GM12878 (cell line): ENCODE measurements around the gene MEOX1. TPM values are rescaled to one million over a fixed set of nuclear protein-coding genes. Genes with fewer than 3 reads are reported as not detected.

Experiments used
- ATAC-seq: fragments of 200-7000 bp; cut with Tn5 transposase; 3 replicates; pipeline ENCODE4 v1.9.1; 2020; ENCODE audit warnings: mild to moderate bottlenecking, moderate library complexity
- BruUV-seq: library from RNA; stranded (reverse); fragments of 400-500 nt; replicated peaks from 2 replicates; lab custom pipeline; 2021; lab: Mats Ljungman, UMichigan
- CTCF ChIA-PET: fragments of 300-600 bp; sonication (Branson Sonifier 250); formaldehyde crosslinking; extraction: SDS; loops from one replicate; lab custom pipeline; 2021; ENCODE audit warnings: inconsistent platforms; lab: Yijun Ruan, JAX
- POLR2A ChIA-PET: fragments of 350-600 bp; formaldehyde crosslinking; extraction: SDS; loops from one replicate; lab custom pipeline; 2021; ENCODE audit warnings: inconsistent platforms; lab: Charles Lee
- RAD21 ChIA-PET: fragments of 300-600 bp; sonication (Branson Sonifier 250); formaldehyde crosslinking; loops from one replicate; lab custom pipeline; 2023; ENCODE audit warnings: antibody characterized with exemption; ENCODE audit not compliant: unreplicated experiment; lab: Charles Lee
- SMC1A ChIA-PET: fragments of 300-600 bp; sonication (Branson Sonifier 250); formaldehyde crosslinking; loops from one replicate; lab custom pipeline; 2023; ENCODE audit not compliant: unreplicated experiment, uncharacterized antibody; lab: Charles Lee
- DNase-seq: peaks from one replicate; pipeline ENCODE4 v3.0.0-alpha.2; 2011; ENCODE audit warnings: low read depth, low spot score
- FAIRE-seq: peaks from 3 replicates; lab custom pipeline; 2011; peaks lifted over from hg19 to GRCh38; lab: Jason Lieb, UNC
- H2AFZ ChIP-seq: 2 replicates; pipeline ENCODE4 v1.6.0; 2011; ENCODE audit warnings: low read depth, low read length, control low read depth; ENCODE audit not compliant: control insufficient read depth
- H3K27ac ChIP-seq: 2 replicates; pipeline ENCODE4 v1.5.1; 2011; ENCODE audit warnings: control low read depth; ENCODE audit not compliant: control insufficient read depth, insufficient read depth
- H3K27me3 ChIP-seq, 2 experiments: replicated peaks in 1 of 2; 2 replicates each; pipeline versions ENCODE4 v1.6.0 to v1.6.1; 2011; ENCODE audit warnings: low read length in 1 of 2; ENCODE audit not compliant: control insufficient read depth in 2 of 2, insufficient read depth in 2 of 2
- H3K36me3 ChIP-seq, 2 experiments: 2 replicates each; pipeline ENCODE4 v1.5.1; 2011; ENCODE audit warnings: low read length in 1 of 2; ENCODE audit not compliant: control insufficient read depth in 2 of 2, insufficient read depth in 2 of 2
- H3K4me1 ChIP-seq: 2 replicates; pipeline ENCODE4 v1.6.1; 2011; ENCODE audit warnings: mild to moderate bottlenecking, low read length, moderate library complexity, mixed read lengths; ENCODE audit not compliant: control insufficient read depth, insufficient read depth
- H3K4me2 ChIP-seq: 2 replicates; pipeline ENCODE4 v1.6.0; 2011; ENCODE audit warnings: control low read depth; ENCODE audit not compliant: control insufficient read depth, insufficient read depth
- H3K4me3 ChIP-seq: fragments of 200-600 bp; sonication (generic); 2 replicates; pipeline ENCODE4 v1.5.1; 2016
- H3K79me2 ChIP-seq: 2 replicates; pipeline ENCODE4 v1.6.0; 2011; ENCODE audit warnings: low read length; ENCODE audit not compliant: control insufficient read depth, insufficient read depth
- H3K9ac ChIP-seq: 2 replicates; pipeline ENCODE4 v1.8.0; 2011; ENCODE audit warnings: low read length, control low read depth, mixed read lengths; ENCODE audit not compliant: control insufficient read depth, insufficient read depth
- H3K9me3 ChIP-seq: replicated peaks from 3 replicates; pipeline ENCODE4 v1.5.1; 2011; ENCODE audit warnings: mild to moderate bottlenecking, low read length; ENCODE audit not compliant: control insufficient read depth, insufficient read depth
- H4K20me1 ChIP-seq: 2 replicates; pipeline ENCODE4 v1.6.0; 2011; ENCODE audit not compliant: control insufficient read depth, insufficient read depth
- CTCF ChIP-seq, 3 experiments: IDR thresholded peaks in 2 of 3; conservative IDR thresholded peaks in 1 of 3; 2 replicates each; pipeline ENCODE4 v1.5.1; 2011; ENCODE audit warnings: low read depth in 3 of 3, low read length in 3 of 3, mild to moderate bottlenecking in 3 of 3, control low read depth in 2 of 3, moderate library complexity in 2 of 3, inconsistent platforms in 1 of 3, mixed read lengths in 1 of 3; ENCODE audit not compliant: control insufficient read depth in 2 of 3, insufficient read depth in 1 of 3; ENCODE audit errors: extremely low read depth in 1 of 3
- RAD21 ChIP-seq: IDR thresholded peaks from 2 replicates; pipeline ENCODE4 v1.6.1; 2011; ENCODE audit warnings: mild to moderate bottlenecking, low read depth, low read length, moderate library complexity; ENCODE audit not compliant: insufficient read depth
- RB1 ChIP-seq: fragments of 450-650 bp; formaldehyde crosslinking; IDR thresholded peaks from 2 replicates; pipeline ENCODE4 v1.6.1; 2017; ENCODE audit warnings: mild to moderate bottlenecking, borderline replicate concordance
- RUNX3 ChIP-seq: IDR thresholded peaks from 2 replicates; pipeline ENCODE4 v1.6.1; 2012; ENCODE audit warnings: low read length, inconsistent platforms
- SMC3 ChIP-seq: IDR thresholded peaks from 2 replicates; pipeline ENCODE4 v1.6.1; 2011; ENCODE audit warnings: low read length, improper control_type of control experiment, borderline replicate concordance
- STAT1 ChIP-seq: fragments of 450-650 bp; conservative IDR thresholded peaks from 2 replicates; pipeline ENCODE4 v1.6.1; 2014; ENCODE audit warnings: antibody characterized with exemption, mild to moderate bottlenecking
- TARDBP ChIP-seq: IDR thresholded peaks from 2 replicates; pipeline ENCODE4 v1.6.1; 2016; ENCODE audit warnings: borderline replicate concordance
- YY1 ChIP-seq: IDR thresholded peaks from 2 replicates; pipeline ENCODE4 v1.6.1; 2011; ENCODE audit warnings: low read depth, mild to moderate bottlenecking, low read length
- WGBS: methylation state at CpG from one replicate; pipeline ENCODE4 v1.1.6; 2016; ENCODE audit warnings: low lambda C conversion rate; ENCODE audit not compliant: insufficient replicate concordance, insufficient coverage; ENCODE audit errors: missing lambda C conversion rate; 5-methylcytosine and 5-hydroxymethylcytosine counted together
- in situ Hi-C: fragments of 300-500 bp; cut with MboI; formaldehyde crosslinking; loops from 9 replicates; pipeline ENCODE4 v1.14.3; 2018; ENCODE audit warnings: mixed read lengths
- intact Hi-C: fragments of 100-400 bp; cut with micrococcal nuclease; formaldehyde crosslinking; loops from one replicate; pipeline ENCODE4 v1.14.2; 2022; ENCODE audit not compliant: unreplicated experiment
- polyA plus RNA-seq, 11 experiments: library from polyadenylated mRNA; depleted of rRNA in 4 of 11; unstranded in 6 of 11; stranded (reverse) in 5 of 11; fragments of >200 nt; fragmentation: Nextera tagmentation in 4 of 11; fragmentation: Illumina TruSeq in 1 of 11; extraction: Ambion mirVana in 4 of 11; extraction: Trizol in 1 of 11; gene quantifications; 1 replicate in 1 of 11; 2 replicates in 10 of 11; pipeline versions ENCODE4 v1.2.1 to v1.2.3, GENCODE V29; 2011 to 2016; ENCODE audit warnings: inconsistent platforms in 2 of 11, missing spikeins in 2 of 11, low read depth in 1 of 11
- total RNA-seq, 4 experiments: library from RNA; depleted of rRNA in 3 of 4; stranded (reverse); fragments of >200 nt in 3 of 4; fragmentation: Illumina TruSeq in 1 of 4; extraction: Trizol in 1 of 4; gene quantifications; 2 replicates each; pipeline versions ENCODE4 v1.2.1 to v1.2.3, GENCODE V29; 2013 to 2021
- TF ChIP-seq, protein P1 (sequence below): fragments of 450-650 bp; IDR thresholded peaks from 2 replicates; pipeline ENCODE4 v1.6.1; 2016; ENCODE audit warnings: mild to moderate bottlenecking
- TF ChIP-seq, protein P2 (sequence below): fragments of 450-650 bp; IDR thresholded peaks from 2 replicates; pipeline ENCODE4 v1.6.1; 2014; ENCODE audit warnings: mild to moderate bottlenecking

Gene MEOX1
- total and polyA plus RNA-seq, 10 of the 15 experiments (the other 5 are each of a cell fraction or from before 2014, with no cell fraction given) = 0.19 to 9.4 (median 0.46) TPM

DNA sequence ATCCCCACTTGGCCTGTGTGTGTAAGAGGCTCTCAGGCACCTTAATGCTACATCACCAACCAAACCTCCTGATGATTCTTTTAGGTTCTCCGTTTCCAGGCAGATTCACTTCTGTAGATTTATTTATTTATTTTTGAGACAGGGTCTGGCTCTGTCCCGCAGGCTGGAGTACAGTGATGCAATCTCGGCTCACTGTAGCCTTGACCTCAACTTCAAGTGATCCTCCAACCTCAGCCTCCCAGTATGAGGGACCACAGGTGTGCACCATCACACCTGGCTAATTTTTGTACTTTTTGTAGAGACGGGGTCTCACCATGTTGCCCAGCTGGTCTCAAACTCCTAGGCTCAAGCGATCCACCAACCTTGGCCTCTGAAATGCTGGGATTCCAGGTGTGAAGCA lies 12.7 kb upstream of the MEOX1 start (continued):
- TF ChIP-seq TARDBP = no peak
- TF ChIP-seq, all 136 proteins: peak for 0

- H3K9ac ChIP-seq = no peak overlapping the region
- SMC1A ChIA-PET = interaction anchor here (0.6 to 5.4 kb wide), 28 partner anchors 9 to 280 kb away, joined by 3 to 33 read pairs (median 4); partner anchors contain the start of genes DHX8 and ETV4
- FAIRE-seq = peak; percentile 84
- BruUV-seq = no TSS peak
- TF ChIP-seq CTCF (IDR thresholded peaks at IDR 0.05 in 2 of 3, conservative IDR thresholded peaks at IDR 0.05 in 1 of 3; ENCODE audit: control insufficient read depth in 2 of 3, extremely low read depth in 1 of 3, insufficient read depth in 1 of 3, low read depth in 3 of 3, low read length in 3 of 3) = peak; percentile 92 to 97 (median 94)
- TF ChIP-seq YY1 = 0 out of 2 replicates have a peak, but pooled peaks have one; percentile 49
- TF ChIP-seq RAD21 = peak; percentile 76
- TF ChIP-seq, protein P1, sequence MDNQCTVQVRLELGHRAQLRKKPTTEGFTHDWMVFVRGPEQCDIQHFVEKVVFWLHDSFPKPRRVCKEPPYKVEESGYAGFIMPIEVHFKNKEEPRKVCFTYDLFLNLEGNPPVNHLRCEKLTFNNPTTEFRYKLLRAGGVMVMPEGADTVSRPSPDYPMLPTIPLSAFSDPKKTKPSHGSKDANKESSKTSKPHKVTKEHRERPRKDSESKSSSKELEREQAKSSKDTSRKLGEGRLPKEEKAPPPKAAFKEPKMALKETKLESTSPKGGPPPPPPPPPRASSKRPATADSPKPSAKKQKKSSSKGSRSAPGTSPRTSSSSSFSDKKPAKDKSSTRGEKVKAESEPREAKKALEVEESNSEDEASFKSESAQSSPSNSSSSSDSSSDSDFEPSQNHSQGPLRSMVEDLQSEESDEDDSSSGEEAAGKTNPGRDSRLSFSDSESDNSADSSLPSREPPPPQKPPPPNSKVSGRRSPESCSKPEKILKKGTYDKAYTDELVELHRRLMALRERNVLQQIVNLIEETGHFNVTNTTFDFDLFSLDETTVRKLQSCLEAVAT = 0 out of 2 replicates have a peak, but pooled peaks have one; percentile 22
- no peak for TF ChIP-seq RB1
- TF ChIP-seq, protein P2, sequence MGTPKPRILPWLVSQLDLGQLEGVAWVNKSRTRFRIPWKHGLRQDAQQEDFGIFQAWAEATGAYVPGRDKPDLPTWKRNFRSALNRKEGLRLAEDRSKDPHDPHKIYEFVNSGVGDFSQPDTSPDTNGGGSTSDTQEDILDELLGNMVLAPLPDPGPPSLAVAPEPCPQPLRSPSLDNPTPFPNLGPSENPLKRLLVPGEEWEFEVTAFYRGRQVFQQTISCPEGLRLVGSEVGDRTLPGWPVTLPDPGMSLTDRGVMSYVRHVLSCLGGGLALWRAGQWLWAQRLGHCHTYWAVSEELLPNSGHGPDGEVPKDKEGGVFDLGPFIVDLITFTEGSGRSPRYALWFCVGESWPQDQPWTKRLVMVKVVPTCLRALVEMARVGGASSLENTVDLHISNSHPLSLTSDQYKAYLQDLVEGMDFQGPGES = no peak
- peak; percentile 98 for TF ChIP-seq SMC3
- peak; percentile 65 for TF ChIP-seq RUNX3
- TF ChIP-seq STAT1 = no peak
- H3K36me3 ChIP-seq = no peaks in the 10 kb centered on the region
- H3K4me2 ChIP-seq = no peak overlapping the region
- H3K27me3 ChIP-seq = no peaks in the 10 kb centered on the region
- WGBS = 29% methylated on average over 14 of the region's 14 CpGs
- CTCF ChIA-PET = interaction anchor here (0.6 to 6.0 kb wide), 35 partner anchors 8 to 306 kb away, joined by 3 to 55 read pairs (median 4); partner anchors contain the start of genes DHX8 and MEOX1
- RAD21 ChIA-PET = interaction anchor here (0.6 to 5.7 kb wide), 19 partner anchors 10 to 280 kb away, joined by 3 to 334 read pairs (median 4); partner anchors contain the start of genes DHX8, ETV4 and MEOX1
- intact Hi-C loops = loop anchor here (1.0 to 2.0 kb wide), 2 partner anchors 97 to 157 kb away; no protein-coding TSS in a partner anchor
- H3K27ac ChIP-seq = no peak overlapping the region
- POLR2A ChIA-PET = interaction anchor here (0.6 to 1.5 kb wide), 4 partner anchors 18 to 576 kb away, joined by 3 to 5 read pairs (median 3); no protein-coding TSS in a partner anchor
- H3K79me2 ChIP-seq = no peaks in the 10 kb centered on the region
- H3K4me1 ChIP-seq = peaks cover 42% of the 10 kb centered on the region
- DNase-seq = no peak
- no peaks in the 10 kb centered on the region; the same call in 1 of the 2 replicates for H4K20me1 ChIP-seq
- H3K9me3 ChIP-seq = no peaks in the 10 kb centered on the region
- no peak overlapping the region for H2AFZ ChIP-seq
- in situ Hi-C loops = loop anchor here (5.0 to 25.0 kb wide), 2 partner anchors 96 to 461 kb away; partner anchors contain the start of gene TMEM106A
- H3K4me3 ChIP-seq = no peak overlapping the region
- ATAC-seq = peak; percentile 48
Observed at GRCh38 chr17:43673516-43674323, 12.0 kb upstream of the MEOX1 start.
